Right lobe of liver (tissue), 6 donors: Measurements from ENCODE around the gene SPTBN4. TPM values are rescaled to one million over a fixed set of nuclear protein-coding genes. Genes with fewer than 3 reads are reported as not detected.

ENCODE experiments used
- ATAC-seq, 4 donors: fragments of 200-7000 bp; cut with Tn5 transposase; one replicate each; pipeline ENCODE4 v1.9.1; 2020; ENCODE audit warnings: mild to moderate bottlenecking in 4 of 4, moderate library complexity in 4 of 4
- DNase-seq, 3 donors: peaks; one replicate each; pipeline ENCODE4 v3.0.0-alpha.2; 2020
- H3K27ac ChIP-seq, 3 donors: fragments of 200-600 bp; one replicate each; pipeline ENCODE4 v1.8.0; 2022
- H3K27me3 ChIP-seq, 2 donors: fragments of 200-600 bp; one replicate each; pipeline ENCODE4 v1.8.0; 2022
- H3K36me3 ChIP-seq, 4 donors: fragments of 200-600 bp; sonication (generic) in 1 of 4; one replicate each; pipeline versions ENCODE4 v1.5.1 to v1.8.0; 2017 to 2022; ENCODE audit warnings: control low read depth in 1 of 4
- H3K4me1 ChIP-seq, 4 donors: fragments of 200-600 bp; sonication (generic) in 1 of 4; one replicate each; pipeline versions ENCODE4 v1.5.1 to v1.8.0; 2017 to 2022; ENCODE audit warnings: control low read depth in 1 of 4
- H3K4me3 ChIP-seq, 3 donors: fragments of 200-600 bp; one replicate each; pipeline ENCODE4 v1.8.0; 2022
- H3K9me3 ChIP-seq, 4 donors: fragments of 200-600 bp; sonication (generic) in 1 of 4; one replicate each; pipeline versions ENCODE4 v1.5.1 to v1.8.0; 2017 to 2022; ENCODE audit warnings: control low read depth in 1 of 4
- POLR2A ChIP-seq: fragments of 450-650 bp; IDR thresholded peaks from one replicate; pipeline ENCODE4 v1.6.1; 2017; ENCODE audit warnings: antibody characterized with exemption, mild to moderate bottlenecking
- WGBS: methylation state at CpG from one replicate; pipeline ENCODE4 v1.1.6; 2018; ENCODE audit warnings: low coverage, low lambda C conversion rate; ENCODE audit not compliant: insufficient coverage; ENCODE audit errors: missing lambda C conversion rate; 5-methylcytosine and 5-hydroxymethylcytosine counted together
- intact Hi-C, 2 donors: fragments of 100-400 bp; cut with DNase I; formaldehyde crosslinking; loops; one replicate each; pipeline versions ENCODE4 v1.11.2 to v1.14.1; 2022
- total RNA-seq, 6 experiments: library from RNA; depleted of rRNA in 2 of 6; stranded (reverse); fragments of >200 nt in 2 of 6; fragmentation: NEBNext Ultra II Directional in 3 of 6; extraction: Animal tissue kit (Norgen Biotek cat#: 25700) in 3 of 6; gene quantifications; one replicate each; pipeline versions ENCODE4 v1.1.0 to v1.2.4, GENCODE V29; 2016 to 2023
- TF ChIP-seq, protein P1 (sequence below), 4 donors: fragments of 200-600 bp in 3 of 4; fragments of 450-650 bp in 1 of 4; IDR thresholded peaks; one replicate each; pipeline versions ENCODE4 v1.5.1 to v1.8.0; 2016 to 2022; ENCODE audit warnings: antibody characterized with exemption in 4 of 4, mild to moderate bottlenecking in 2 of 4
- donor health status: DM: no; HTN: yes; CAD: no.
- donor health status: DM: no; HTN: no; CAD: no.
- donor health status: DM: no; HTN: no; CAD: no.
- donor health status: DM: no; HTN: yes; CAD: no.
- donor health status: DM: no; HTN: yes; CAD: no.

Gene SPTBN4
- total RNA-seq, 6 experiments from 2014 or later = 0.44 to 1.6 (median 0.65) TPM

DNA sequence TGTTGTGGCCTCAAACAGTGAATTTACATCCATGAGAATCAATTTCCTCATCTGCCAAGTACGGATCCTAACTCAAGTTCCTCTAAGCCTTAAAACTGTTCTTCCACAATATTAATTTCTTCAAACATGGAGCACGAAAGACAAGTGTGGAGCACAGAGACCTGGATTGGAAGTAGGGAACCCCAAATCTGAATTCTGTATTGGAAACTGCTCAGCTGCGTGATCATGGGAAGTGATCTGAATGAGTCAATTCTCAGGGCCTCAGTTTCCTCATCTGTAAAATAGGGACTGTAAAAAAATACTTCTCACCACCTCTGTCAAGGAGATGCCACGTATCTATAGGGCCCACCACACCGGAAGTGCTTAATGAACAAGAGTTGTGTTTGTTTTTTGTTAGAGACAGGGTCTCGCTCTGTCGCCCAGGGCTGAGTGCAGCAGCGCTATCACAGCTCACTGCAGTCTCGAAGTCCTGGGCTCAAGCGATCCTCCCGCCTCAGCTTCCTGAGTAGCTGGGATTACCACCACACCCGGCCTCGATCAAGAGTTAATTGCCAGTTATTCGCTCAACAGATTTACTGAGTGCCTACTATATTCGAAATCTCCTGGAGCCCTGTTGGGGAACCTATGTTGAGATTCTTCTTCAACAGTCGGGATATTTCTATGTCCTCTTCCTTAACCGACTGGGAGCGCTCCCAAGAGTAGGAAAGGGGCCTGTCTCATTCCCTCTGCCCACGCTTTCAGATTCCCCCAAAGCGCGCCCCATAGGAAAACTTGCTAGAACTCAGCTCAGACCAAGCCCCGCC is 24.3 kb upstream of the SPTBN4 start:
- TF ChIP-seq, protein P1, sequence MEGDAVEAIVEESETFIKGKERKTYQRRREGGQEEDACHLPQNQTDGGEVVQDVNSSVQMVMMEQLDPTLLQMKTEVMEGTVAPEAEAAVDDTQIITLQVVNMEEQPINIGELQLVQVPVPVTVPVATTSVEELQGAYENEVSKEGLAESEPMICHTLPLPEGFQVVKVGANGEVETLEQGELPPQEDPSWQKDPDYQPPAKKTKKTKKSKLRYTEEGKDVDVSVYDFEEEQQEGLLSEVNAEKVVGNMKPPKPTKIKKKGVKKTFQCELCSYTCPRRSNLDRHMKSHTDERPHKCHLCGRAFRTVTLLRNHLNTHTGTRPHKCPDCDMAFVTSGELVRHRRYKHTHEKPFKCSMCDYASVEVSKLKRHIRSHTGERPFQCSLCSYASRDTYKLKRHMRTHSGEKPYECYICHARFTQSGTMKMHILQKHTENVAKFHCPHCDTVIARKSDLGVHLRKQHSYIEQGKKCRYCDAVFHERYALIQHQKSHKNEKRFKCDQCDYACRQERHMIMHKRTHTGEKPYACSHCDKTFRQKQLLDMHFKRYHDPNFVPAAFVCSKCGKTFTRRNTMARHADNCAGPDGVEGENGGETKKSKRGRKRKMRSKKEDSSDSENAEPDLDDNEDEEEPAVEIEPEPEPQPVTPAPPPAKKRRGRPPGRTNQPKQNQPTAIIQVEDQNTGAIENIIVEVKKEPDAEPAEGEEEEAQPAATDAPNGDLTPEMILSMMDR (IDR thresholded peaks at IDR 0.05) = no peak
- TF ChIP-seq POLR2A = no peak
- DNase-seq = no peak
- peaks cover 0 to 12% (median 5%) of the 10 kb centered on the region in 4 donors for H3K4me1 ChIP-seq
- WGBS = 27% methylated on average over 18 of the region's 22 CpGs
- no peaks in the 10 kb centered on the region for H3K9me3 ChIP-seq
- intact Hi-C loops = no loop called here
- H3K27me3 ChIP-seq = no peaks in the 10 kb centered on the region
- no peak for ATAC-seq
- H3K36me3 ChIP-seq = peaks cover 0 to 24% (median 14%) of the 10 kb centered on the region in 4 donors
- H3K27ac ChIP-seq = peak overlapping the region in 2 of 3 donors; percentile 39 to 52
- H3K4me3 ChIP-seq = peak overlapping the region; percentile 71 to 84 (median 73)

DNA sequence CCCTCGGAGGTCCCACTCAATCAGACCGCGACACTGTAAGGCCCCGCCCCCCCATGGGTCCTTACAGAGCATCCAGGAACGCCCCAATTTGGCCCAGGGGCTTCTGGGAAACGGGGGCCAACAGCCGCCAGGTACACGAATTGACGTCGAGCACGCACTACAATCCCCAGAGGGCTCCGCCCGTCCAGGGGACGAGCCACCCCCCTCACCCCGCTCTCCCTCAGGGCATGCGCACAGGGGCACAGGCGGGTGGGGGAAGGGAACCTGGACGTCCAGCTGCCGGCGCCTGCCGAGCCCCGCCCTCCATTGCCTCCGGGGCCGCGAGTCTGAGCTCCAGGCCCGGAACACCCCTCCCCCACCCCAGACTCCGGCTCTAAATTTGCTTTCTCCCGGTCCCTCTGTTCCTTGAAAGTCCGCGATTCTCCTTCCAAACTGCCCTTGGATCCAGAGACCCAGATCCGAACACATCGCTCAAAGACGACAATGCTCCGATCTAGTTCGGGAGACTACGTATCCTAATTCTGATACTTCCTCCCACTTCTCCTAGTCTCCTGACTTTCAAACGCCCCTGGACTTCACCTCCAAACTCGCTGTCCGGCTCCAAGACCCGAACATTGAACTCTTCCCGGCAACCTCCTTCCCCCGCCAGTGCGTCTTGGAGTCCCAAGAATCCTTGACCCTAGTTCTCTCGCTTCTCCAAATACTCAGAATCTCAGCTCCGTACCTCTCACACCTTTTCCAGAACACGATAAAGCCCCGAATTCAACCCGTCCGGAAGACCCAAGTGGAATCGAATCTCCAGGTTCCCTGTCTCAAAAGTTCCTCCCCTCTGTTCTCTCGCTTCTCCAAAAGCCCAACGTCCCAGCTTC is 23.4 kb upstream of the SPTBN4 start:
- intact Hi-C loops = no loop called here
- peak; percentile 85 to 90 (median 86) for ATAC-seq
- under 1% methylated on average over 27 of the region's 52 CpGs for WGBS

DNA sequence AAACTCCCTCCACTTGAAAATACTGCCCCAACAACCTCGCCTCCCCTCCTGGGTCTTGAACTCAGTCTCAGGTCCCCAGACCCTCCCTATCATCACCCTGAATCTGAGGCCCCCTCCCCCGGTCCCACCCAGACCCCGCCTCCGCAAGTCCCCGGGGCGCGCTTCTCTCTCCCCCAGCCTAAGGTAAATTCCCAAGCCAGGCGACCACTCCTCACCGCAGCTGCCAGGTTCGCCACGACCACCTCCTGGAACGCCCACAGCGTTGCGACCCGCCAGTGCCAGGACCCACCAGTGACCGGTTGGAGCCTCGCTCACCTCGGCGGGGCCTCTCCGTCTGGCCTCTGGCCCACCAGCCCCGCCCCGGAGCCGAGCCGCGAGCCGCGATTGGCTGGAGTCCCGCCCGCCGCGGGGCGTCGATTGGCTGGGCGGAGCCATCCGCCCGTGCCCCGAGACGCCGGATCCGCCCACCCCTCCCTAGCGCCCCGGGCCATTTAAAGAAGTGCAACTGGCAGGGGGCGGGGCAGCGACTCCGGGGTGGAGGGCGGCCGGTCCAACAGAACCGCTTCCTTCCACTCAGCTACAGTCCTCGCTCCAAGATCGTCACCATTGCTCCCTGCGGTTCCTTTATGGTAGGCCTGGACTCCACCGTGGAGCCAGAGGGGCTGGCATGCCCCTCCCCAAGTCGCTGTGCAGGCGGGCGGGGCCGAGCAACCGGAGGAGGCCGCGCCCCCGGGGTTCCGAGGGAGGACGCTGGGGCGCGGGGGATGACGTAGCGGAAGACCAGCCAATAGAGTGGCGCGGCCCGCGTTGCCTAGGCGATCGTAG is 22.6 kb upstream of the SPTBN4 start, which contains the start of gene SERTAD3:
Gene SERTAD3 (minus strand): TSS at position 336 of the 825 bp plus-strand sequence. CDS start 2,255 bp downstream, outside the sequence.
- DNase-seq (peak; percentile 98), ATAC-seq (peak; percentile 72 to 83 (median 78))
- WGBS = under 1% methylated on average over 29 of the region's 72 CpGs
- Histone ChIP-seq H3K27me3 (no peaks in the 10 kb centered on the region), H3K4me3 (peak within 1 kb of the TSS; percentile 71 to 84 (median 73)), H3K9me3 (no peaks in the 10 kb centered on the region), H3K36me3 (peaks cover 0 to 38% (median 19%) of the 10 kb centered on the region in 4 donors), H3K27ac (peak within 1 kb of the TSS; percentile 87 to 89 (median 89)), H3K4me1 (peaks cover 0 to 12% (median 5%) of the 10 kb centered on the region in 4 donors)
- peak; percentile 95 for TF ChIP-seq POLR2A
- TF ChIP-seq, protein P1 (IDR thresholded peaks at IDR 0.05) = peak in 1 of 4 donors; percentile 13
- intact Hi-C loops = no loop called here

More for the DNA sequence above, 23.4 kb upstream of the SPTBN4 start:
- H3K27me3 ChIP-seq = no peaks in the 10 kb centered on the region
- H3K27ac ChIP-seq = peak overlapping the region; percentile 87 to 89 (median 89)
- H3K4me3 ChIP-seq = peak overlapping the region; percentile 71 to 84 (median 73)
- TF ChIP-seq, protein P1 (IDR thresholded peaks at IDR 0.05) = no peak
- TF ChIP-seq POLR2A = peak; percentile 51
- H3K4me1 ChIP-seq = peaks cover 0 to 12% (median 5%) of the 10 kb centered on the region in 4 donors
- peaks cover 0 to 31% (median 18%) of the 10 kb centered on the region in 4 donors for H3K36me3 ChIP-seq
- DNase-seq = peak; percentile 100
- no peaks in the 10 kb centered on the region for H3K9me3 ChIP-seq

DNA sequence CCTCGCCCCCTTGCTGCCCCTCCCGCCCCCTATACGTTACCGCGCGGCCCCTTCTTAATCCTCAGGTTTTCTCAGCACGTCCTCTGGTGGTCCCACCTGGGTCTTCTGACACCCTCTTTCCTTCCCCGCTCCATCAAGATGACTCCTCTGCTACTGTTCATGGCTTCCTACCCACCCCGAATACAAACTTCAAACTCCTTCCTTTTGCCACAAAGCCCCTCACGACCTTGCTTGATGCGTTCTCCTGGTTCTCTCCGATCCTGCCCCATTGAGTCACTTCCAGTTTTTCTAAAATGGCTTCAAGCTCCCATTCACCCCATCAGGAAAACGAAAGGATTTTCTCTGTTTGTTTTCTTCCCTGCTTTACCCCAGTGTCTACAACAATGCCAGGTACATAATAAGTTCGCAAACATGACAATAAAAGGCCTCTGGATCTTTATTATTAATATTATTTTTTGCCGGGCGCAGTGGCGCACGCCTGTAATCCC is 21.9 kb upstream of the SPTBN4 start:
- Histone ChIP-seq H3K4me3 (peak overlapping the region; percentile 71 to 84 (median 73)), H3K27ac (peak overlapping the region in 2 of 3 donors; percentile 89), H3K36me3 (peaks cover 0 to 44% (median 19%) of the 10 kb centered on the region in 4 donors), H3K9me3 (no peaks in the 10 kb centered on the region), H3K27me3 (no peaks in the 10 kb centered on the region), H3K4me1 (peaks cover 0 to 12% (median 5%) of the 10 kb centered on the region in 4 donors)
- DNase-seq (no peak), ATAC-seq (no peak)
- 10% methylated on average over 18 of the region's 18 CpGs for WGBS
- intact Hi-C loops = no loop called here
- no peak for TF ChIP-seq POLR2A
- TF ChIP-seq, protein P1 (IDR thresholded peaks at IDR 0.05) = no peak
